ENCODE data around the gene RMDN2.
A peak's percentile ranks its signal among the peaks of the same experiment; 100 is the strongest.

The RMDN2 gene

DNA sequence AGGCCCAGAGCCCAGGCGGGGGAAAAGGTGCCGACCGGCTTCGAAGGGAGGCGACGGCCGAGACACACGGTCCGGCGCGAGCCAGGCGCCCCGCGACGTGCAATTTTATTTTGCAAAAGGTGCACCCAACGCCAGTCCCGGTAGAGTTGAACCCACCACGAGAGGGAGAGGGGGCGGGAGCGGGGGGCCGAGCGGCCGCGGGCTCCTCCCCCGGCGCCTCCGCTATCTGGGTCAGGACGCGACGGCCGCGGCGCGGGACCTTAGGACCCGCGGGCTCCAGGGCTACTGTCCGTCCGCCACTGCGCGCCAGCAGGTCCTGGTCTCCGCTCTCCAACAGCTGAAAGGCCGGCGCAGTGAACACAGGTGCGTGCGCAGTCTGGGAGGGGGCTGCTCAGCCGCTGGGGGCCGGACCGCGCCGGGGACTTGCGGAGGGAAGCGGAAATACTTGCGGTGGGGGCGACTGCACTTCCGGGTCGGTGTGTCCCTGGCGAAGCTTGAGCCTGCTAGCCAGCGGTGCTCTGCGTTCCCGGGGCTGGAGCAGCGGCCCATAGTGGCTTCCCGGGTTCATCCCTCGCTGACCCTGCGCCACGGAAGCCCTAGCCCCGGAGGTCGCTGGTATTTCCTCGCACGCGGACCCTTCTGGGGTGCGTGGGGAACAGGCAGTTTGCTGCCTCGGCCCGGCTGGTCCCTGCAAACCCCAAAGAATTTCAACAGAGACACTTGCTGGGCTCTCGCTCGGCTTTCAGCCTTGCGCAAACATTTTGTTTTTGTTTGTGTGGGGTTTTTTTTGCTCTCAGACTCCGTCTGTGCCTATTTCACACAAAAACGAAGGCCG is at the start of gene RMDN2:
Gene RMDN2 (plus strand): TSS at position 225 of the 835 bp plus-strand sequence. CDS start 3,991 bp downstream, outside the sequence.
- DNase-seq, result peak; percentile 89

DNA sequence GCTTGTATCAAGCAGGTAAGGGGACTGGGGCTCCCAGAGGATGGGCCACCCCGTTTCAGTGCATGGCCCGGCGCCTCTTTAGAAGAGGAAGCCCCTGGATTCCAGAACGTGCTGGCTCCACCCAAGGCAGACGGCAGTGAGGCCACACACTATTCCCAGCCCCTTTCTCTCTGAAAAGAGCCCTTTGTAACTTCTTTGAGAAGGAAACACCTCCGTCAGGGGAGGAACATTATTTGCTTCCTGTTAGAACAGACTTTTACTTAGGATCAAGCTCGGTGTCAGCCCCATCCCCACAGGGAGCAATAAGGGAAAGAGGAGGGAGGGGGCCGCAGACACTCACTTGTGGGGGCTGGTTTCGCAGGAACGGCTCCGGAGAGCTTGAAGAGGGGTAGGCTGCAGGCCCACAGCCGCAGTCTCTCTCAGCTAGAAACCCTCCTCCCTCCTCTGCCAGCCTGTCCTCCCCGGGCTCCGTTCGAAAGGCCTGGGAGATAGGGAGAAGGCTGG is 49.6 kb upstream of the RMDN2 start:
- no peak for DNase-seq

DNA sequence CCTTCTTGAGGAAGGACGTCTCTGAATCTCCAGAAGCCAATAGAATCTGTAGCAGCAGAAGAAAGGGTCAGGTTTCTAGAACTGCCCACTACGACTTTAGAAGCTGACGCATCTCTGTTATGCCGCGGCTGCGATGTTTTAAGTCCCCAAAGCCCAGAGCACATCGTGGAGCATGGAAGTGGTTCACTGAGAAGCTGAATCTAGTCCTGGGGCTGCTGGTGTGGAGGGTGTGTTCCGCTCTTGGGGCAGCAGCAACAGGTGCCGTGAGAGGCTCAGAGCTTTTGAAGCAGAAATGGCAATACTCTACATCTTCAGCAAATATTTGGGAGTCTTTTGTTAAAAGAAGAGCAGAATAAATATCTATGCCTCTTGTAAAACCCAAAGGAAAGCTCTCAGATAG is 48.9 kb upstream of the RMDN2 start:
- no peak for DNase-seq

- DNase-seq, result peak; percentile 68
Measured at GRCh38 chr2:37877457-37878315, 47.4 kb upstream of the RMDN2 start.

GRCh38 chr2:37878536-37878935 is 46.6 kb upstream of the RMDN2 start:
- no peak for DNase-seq

DNA sequence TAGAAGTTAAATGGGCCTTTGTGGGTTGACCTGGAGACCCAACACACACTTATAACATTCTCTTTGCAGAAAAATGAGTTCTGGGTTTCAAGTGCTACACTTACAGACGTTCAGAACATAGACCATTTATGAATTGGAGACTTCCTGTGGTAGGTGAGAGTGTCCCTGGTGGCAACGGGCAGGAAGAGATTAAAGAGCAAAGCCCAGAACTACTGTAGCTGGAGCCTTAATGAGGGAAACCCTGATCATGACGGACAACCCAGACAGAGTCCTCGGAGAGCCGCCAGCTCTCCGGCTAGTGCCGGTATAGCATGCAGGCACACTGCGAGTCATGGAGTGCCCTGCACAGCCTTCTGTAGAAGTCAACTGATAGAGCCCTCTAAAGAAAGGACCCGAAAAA is 44.5 kb upstream of the RMDN2 start:
- DNase-seq, result no peak

- DNase-seq, result peak; percentile 58
Measured at GRCh38 chr2:37881397-37881796, 43.7 kb upstream of the RMDN2 start.

GRCh38 chr2:37882036-37882435 is 43.1 kb upstream of the RMDN2 start:
- no peak for DNase-seq

GRCh38 chr2:37883518-37883917 is 41.6 kb upstream of the RMDN2 start:
- DNase-seq, result no peak

- no peak for DNase-seq
Measured at GRCh38 chr2:37885329-37885993, 39.6 kb upstream of the RMDN2 start.

GRCh38 chr2:37886745-37887144 is 38.3 kb upstream of the RMDN2 start:
- no peak for DNase-seq

GRCh38 chr2:37887286-37887685 is 37.8 kb upstream of the RMDN2 start:
- no peak for DNase-seq

GRCh38 chr2:37890893-37891495 is 34.1 kb upstream of the RMDN2 start:
- peak; percentile 65 for DNase-seq

DNA sequence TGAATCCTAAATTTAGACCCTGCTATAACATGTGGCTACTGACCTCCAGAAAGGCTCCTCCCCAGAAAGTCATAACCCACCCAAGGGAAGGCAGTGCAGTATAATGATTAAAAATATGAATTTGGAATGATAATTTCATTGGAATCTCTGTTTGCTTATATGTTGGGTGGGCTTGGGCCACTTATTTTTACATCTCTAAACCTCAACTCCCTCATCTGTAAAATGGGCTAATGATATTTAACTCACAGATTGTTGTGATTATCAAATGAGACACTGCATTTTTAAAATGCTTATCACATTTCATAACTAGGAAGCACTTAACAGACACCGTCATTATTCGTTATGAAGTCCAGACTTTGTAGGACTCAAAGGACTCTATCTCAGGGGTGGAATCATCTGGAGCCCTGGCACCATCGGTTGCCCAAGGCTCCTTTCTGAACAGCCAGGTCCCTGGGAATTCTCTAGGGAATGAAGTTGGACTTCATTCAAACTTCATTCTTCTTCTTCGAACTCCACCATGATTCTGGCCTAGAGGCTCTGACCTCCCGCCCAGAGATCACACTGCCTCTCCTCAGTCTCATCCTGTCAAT is 33.1 kb upstream of the RMDN2 start:
- no peak for DNase-seq

GRCh38 chr2:37892436-37893114 is 32.5 kb upstream of the RMDN2 start:
- DNase-seq, result no peak

GRCh38 chr2:37893327-37893726 is 31.8 kb upstream of the RMDN2 start:
- DNase-seq, result no peak

- DNase-seq, result no peak
Measured at GRCh38 chr2:37894047-37894446, 31.0 kb upstream of the RMDN2 start.

- no peak for DNase-seq
Measured at GRCh38 chr2:37894601-37895000, 30.5 kb upstream of the RMDN2 start.

GRCh38 chr2:37895140-37895539 is 29.9 kb upstream of the RMDN2 start:
- no peak for DNase-seq

- DNase-seq, result no peak
Measured at GRCh38 chr2:37896319-37896718, 28.8 kb upstream of the RMDN2 start.

- DNase-seq, result no peak
Measured at GRCh38 chr2:37897511-37897910, 27.6 kb upstream of the RMDN2 start.

DNA sequence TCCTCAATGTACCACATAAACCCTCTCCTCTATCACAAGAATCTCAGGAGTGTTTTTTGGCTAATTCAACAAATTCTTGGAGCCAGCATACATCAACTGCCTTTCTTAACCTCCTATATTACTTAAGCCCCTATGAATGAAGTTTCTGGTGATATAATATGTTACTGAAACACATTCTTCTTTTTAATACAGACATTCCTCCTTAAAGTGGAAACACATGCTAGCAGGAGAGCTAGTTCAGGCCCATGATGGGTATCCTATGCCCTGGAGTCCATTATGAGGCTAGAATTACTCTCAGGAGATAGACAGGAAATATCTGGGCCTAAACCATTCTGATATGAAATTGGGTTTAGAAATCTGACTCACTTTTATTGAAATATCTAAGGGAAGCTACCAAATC is 26.6 kb upstream of the RMDN2 start:
- DNase-seq, result no peak
